HG02970 (cell line): Measurements from ENCODE around the gene SNAPC4.
"Not testable (repeated sequence)": the region's sequence is repeated elsewhere in the genome, so short reads cannot be mapped to it uniquely, and the experiment has no call there.

Experiments used
- ATAC-seq: cut with Tn5 transposase; IDR thresholded peaks from one replicate; pipeline ENCODE4 v1.9.1; 2021; ENCODE audit warnings: mild to moderate bottlenecking, moderate library complexity, moderate number of reproducible peaks; ENCODE audit not compliant: unreplicated experiment, low FRiP score

The SNAPC4 gene

DNA sequence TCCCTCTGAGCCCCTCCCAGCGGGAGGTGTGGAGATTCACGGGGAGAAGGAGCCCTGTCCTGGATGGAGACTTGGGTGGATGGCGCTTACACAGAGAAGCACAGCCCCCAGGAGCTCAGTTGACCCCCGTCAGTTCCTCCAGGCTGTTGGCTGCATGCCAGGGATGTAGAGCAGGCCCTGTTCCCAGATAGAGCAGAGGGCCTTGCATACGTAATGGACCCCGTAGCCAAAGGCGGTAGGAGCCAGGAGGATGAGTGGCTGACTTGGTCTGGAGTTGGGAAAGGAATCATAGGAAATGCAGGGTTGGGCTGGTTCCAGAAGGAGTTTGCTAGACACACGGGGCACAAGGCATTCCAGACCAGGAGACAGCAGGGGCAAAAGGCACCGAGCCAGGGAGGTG, 13.0 kb upstream of the SNAPC4 start:
- ATAC-seq: no peak

DNA sequence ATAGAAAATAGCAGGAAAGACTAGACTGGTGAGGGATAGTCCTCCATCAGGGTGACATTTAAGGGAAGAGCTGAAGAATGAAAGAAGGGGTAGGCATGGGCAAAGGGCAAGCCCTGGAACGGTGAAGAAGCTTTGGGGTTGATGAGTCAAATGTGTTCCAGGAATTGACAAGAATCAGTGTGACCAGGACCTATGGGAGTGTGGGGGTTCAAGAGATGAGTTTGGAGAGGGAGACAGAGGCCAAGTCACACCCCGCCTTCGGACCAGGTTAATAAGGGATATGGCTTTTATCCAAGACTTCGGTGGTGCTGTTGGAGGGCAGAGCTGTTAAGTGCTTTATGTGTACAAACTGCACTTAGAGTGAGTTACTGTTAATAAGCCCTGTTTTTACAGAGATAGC, 11.4 kb upstream of the SNAPC4 start:
- ATAC-seq: no peak

DNA sequence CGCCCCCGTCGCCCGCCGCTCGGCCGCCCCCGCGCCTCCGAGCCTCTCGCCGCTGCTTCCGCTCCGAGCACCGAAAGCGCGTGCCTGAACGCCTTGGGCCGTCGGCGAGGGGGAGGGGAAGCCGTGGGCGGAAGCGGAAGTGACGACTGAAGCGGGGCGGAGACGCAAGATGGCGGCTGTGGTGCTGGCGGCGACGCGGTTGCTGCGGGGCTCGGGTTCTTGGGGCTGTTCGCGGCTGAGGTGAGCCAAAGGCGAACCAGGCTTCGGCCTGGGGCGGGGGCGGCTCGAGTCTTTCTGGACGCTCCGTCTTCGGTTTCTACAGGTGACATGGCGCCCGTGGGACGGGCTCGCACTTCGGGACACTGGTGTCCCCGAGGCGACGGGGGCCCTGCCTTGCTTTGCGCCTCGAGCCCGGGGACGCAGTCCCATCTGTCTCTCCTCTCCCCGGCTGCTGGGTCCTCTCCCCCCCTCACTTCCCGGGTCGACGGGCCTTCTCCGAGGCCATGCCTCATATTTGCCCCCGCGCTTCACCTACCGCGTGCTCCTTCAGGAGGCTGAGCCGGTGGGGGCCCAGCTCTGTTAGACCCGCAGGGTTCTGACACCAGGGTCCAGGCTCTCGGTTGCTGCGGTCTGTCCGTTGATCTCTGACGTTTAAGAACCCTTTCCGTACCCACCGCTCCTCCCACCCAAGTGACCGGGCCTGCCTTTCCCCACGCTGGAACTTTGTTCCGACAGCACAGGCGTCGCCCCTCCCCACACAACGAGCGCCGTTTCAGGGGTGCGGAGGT, 10.7 kb upstream of the SNAPC4 start, which contains the start of the genes ENTR1 and PMPCA:
ENTR1 (minus strand) TSS at position 115 of the 788 bp plus-strand sequence. CDS start 217 bp downstream, outside the sequence.
PMPCA (plus strand) TSS at position 159 of the 788 bp plus-strand sequence; CDS start at position 170, 11 bp downstream.
- ATAC-seq: peak; percentile 77

DNA sequence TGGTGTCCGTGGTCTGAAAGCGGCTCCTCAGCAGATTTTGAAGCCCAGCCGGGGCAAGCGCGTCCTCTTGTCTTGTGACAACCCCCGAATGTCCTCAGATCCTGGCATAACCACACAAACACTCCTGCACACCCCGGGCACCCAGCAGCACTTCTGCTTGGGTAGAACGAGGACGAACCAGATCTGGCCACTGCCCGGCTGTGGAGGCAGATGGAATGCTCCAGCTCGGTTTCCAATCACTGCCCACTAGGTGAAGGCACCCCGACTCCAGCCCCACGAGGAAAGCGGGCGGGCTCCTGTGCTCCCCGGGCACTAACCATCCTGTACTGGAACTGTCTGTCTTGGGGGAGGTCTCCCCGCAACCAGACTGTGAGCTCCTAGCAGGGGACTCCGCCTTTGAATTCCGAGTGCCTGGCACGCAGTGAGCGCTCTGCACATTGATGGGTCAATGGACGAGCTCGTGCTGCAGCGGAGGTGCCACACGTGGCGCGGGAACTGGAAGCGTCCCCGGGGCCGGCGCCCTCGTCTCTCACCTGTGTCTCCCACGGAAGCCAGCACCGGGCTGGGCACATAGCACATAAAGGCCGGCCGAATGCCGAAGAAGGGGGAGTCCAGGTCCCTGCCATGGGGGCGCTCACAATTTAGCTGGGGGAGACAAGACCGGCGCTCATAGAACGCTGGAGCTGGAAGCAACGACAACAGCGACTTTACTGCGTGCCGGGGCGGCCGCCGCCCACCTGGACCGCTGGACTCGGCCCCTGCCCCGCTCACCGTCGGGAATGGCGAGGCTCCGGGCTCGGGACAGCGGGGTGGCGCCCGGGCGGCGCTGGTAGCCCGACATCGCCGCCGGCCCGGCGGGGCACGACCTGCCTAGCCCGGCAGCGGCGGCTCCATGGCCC, 9.8 kb upstream of the SNAPC4 start:
- ATAC-seq: peak; percentile 26

DNA sequence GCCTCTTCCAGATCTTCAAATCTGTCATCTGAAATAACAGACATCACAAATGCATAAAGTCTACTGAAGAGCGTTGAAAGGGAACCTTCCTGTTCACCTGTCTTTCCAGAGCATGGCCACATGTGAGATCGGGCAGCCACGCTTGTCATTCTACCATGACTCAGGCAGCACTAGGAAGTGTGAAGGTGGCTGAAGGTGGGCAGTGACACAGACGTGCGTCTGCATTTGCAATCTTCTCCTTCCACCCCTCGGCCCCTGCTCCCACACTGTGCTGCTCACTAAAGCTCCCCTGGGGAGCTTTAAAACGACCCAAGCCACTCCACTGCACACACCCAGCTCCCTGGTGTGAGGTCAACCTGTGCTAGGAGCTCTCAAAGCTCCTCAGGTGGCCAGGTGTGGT, 7.9 kb upstream of the SNAPC4 start:
- no peak for ATAC-seq

DNA sequence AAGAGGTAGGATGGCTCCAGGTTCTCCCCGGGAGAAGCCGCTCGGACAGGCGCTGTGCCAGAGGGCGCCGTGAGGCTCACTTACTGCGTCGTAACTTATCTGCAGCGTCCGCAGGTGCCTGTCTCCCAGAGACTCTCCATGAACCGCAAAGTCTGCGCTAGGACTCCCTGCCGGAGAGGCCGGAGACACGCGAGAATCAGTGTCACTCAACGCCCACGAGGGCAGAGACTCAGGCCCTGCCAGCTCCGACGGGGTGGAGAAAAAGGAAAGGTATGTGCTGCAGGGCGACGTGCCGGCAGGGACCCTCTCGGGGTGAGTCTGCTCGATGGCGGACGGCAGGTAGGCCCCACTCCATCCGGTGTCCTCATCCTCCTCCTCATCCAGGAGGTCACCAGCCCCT, 7.1 kb upstream of the SNAPC4 start:
- not testable (repeated sequence) for ATAC-seq

DNA sequence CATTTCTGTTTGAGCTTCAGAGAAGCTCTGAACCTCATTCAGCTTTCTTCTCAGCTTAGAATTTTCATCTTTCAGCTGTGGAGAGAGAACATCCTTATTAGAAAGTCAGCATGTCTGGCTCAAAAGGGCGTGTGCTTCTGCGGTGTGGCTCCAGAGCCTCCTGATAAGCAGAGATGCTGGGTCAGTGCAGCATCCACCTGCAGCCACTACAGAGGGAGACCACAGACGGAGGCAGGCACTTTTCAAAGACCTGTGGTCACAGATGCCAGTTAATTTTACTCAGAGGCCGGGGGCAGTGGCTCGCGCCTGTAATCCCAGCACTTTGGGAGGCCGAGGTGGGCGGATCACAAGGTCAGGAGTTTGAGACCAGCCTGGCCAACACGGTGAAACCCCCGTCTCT, 5.9 kb upstream of the SNAPC4 start:
- ATAC-seq: not testable (repeated sequence)

DNA sequence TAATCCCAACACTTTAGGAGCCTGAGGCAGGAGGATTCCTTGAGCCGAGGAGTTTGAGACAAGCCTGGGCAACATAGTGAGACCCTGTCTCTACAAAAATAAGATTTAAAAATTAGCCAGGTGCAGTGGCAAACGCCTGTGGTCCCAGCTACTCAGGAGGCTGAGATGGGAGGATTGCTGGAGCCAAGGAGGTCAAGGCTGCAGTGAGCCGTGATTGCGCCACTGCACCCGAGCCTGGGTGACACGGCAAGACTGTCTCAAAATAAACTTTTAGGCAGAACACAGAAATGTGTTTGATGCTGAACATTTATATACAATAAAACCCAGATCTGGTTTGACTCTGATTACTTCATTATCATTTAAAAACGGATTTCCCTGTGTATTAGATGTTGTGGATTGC, 5.5 kb upstream of the SNAPC4 start:
- ATAC-seq: no peak

DNA sequence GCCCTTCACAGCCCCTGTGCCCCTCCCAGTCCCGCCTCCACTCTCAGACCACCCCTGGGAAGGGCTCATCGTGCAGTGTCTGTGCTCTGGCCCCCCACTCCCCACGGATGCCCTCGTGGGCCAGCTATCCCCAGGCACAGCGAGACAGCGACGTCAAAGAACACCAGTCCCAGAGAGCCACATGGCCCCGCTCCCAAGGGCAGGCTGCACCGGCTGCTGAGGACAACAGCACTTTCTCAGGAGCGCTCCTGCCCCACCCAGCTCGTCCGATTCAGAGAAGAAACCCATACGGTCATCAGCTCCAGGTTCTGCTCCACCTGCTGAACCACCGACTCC, 4.8 kb upstream of the SNAPC4 start:
- ATAC-seq: no peak

DNA sequence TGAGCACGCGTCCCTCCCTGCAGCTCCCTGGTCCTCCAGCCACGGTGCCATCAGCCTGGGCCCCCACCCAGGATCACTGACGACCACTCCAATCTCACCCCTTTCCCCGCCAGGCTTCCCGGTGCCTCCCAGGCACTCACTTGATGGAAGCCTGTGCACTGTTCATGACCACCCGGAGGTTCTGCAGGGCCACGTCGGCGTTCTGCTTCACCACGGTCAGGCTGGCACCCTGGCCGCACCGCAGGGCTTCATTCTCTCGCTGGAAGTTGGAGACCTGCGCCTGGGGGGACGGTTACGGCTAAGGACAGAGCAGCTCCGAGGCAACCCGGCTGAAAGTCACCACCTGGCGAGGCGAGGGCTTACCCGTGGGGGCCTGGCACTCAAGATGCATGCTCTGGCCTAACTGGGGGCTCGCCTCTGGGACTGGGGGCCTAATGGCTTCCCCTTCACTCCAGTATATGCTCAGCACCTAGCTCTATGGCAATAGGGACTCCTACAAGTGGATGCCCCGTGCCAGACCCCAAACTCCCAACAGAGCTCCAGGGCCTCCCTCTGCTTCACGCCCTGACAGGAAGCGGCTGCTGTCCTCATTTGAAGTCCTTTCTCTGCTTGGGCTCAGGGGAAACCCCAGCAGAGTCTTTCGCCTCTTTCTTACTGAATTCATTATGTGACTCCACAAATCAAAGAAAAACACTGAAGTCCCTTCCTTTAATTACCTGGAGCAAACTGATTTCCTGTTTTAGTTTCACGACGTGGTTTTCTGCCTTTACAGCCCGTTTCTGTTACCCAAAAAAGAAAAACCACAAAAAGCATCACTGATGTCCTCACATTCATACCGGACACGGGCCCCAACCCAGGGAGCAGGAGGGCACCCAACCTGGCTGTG, 4.2 kb upstream of the SNAPC4 start:
- ATAC-seq: no peak

DNA sequence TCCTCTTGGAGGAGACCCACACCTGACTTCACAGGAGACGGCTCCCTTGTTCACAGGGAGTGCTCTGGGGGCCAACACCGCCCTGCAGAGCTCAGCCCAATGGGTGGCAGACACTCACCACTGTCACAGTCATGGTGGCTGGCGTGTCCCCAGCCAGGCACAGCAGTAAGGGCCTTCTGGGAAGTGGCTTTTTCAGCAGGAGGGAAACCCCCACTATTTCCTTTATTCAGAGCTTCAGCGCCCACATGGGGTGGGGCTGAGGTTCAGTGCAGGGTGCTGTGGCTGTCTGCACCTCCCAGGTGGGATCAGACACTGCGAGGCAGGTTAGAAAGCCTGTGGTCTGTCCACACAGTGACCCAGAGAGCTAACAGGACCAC, 3.6 kb upstream of the SNAPC4 start:
- no peak for ATAC-seq

DNA sequence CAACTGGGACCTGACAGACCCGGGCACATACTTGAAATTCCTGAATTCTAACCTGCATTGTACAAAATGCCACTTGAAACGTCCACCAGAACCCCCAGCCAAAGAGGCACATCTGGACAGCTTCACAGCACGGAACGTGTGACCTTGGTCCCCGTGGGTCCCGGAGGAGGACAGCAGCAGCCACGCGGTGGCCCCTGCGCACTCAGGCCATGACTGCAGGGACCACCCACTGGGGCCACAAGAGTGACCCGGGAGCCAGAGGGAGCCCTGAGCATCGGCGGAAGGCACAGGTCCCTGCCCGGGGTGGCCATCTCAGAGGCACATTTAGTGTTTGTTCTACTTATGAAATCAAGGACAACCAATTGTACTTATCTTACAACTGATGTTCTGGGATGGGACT, 2.1 kb upstream of the SNAPC4 start:
- no peak for ATAC-seq

DNA sequence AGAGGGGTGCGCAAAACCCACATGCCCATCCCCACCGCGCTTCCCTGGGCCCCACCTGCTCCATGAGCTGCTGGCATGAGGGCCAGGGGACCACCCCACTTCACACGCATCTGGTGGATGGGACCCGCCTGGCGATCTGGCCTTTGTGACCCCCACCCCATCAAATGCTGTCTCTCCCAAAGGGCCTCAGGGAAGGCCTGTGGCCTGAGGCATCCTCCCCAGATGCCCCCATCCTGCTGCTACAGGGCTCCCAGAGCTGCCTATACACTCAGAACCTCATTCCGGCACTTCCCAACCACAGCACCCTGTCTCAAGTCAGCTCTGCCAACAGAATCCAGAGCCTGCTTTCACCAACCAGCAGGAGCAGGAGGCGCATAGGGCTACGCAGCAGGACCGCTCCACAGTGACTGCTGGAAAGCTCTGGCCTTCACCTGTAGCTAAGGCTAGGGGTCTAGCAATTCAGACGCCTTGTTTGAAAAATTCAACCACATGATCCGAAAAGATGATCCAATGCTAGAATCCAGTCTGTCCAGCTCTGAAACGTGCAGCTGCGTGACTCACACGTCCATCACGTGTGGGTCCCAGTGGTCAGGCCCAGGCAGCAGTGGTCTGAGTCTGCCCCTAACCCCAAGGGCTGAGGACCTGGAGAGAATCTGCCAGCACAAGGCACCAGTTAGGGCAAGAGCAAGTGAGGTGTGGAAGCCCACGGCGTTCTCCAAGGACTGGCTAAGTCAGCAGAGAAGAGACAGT, 1.4 kb upstream of the SNAPC4 start:
- no peak for ATAC-seq

DNA sequence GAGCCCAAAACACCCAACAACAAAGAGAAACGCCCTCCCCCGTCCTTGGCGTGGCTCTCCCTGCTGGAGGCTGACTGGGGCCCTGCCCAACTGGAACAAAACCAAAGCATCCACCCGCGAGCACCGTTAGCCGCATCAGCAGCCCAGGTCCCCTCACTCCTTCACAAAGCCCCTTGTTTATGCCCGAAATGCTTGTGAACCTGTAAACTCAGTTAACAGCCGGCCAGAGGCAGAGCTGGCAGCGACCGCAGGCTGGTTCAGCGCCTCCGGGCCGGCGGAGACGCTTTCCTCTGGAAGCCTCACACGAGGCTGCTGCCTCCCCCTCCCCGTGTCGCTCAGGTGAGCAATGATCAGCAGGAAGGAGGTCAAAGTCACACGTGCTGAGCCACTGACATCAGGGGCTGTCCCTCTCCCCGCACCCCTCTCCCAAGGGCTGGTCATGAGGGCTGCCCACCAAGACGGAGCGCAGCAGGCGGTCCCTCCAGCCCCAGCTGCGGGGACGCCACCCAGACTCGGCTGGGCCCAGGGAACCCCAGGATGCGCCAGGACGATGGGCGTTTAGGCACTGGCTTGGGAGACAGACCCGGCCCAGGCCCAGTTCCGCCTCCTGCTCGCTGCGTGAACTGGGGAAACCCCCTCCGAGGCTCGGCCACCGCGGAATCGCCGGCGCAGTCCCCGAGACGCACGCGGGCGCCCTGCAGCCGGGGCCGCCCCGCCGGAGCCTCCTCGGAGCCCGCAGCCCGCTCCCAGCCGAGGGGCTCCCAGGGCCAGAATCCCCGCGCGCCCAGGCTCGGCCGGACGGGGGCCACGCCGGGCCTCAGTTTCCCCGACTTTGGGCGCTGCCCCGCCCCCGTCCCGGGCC, 563 bp downstream of the SNAPC4 start:
- peak; percentile 31 for ATAC-seq

DNA sequence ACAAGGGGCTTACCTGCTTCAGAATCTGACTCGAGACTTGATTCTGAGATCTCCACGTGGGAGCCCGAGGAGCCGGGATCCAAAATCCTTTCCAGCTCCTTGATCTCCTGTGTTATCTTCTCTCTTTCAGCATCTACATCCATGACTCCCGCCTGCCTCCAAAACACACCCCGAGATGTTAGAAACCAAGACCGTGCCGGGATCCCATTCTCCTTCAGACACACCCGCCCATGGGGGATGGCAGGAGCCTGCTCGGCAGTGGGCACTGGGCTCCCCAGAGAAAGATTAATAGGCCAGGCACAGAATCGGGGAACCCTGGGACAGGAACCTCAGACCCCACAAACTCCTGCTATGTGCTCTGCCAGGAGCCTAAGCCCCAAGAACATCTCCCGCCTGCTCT, 1.7 kb downstream of the SNAPC4 start:
- ATAC-seq: no peak

DNA sequence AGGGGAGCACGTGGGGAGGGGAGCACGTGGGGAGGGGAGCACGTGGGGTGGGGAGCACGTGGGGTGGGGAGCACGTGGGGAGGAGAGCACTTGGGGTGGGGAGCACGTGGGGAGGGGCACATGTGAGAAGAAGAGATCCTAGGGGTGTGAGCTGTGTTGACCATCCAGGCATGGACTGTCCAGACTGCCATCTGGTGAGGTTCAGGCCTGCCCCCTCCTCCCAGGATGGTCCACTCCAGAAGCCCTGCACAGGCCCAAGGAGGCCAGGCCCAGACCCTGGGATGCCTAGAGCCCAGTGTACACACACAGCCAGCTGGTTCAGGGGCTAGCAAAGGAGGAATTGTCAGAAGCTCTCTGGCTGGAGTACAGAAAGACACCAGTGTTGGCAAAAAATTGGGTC, 2.3 kb downstream of the SNAPC4 start:
- no peak for ATAC-seq

DNA sequence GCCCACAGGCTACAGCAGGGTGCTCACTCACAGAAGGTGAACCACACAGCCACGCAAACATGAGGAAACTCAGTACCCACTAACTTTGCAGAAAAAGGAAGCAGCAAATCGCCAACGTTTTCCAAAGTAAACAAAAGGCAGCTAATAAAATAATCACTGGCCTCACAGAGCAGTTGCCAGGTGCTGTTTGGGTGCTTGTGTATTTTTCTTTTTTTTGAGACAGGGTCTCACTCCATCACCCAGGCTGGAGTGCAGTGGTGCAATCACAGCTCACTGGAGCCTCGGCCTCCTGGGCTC, 3.8 kb downstream of the SNAPC4 start:
- ATAC-seq: no peak

DNA sequence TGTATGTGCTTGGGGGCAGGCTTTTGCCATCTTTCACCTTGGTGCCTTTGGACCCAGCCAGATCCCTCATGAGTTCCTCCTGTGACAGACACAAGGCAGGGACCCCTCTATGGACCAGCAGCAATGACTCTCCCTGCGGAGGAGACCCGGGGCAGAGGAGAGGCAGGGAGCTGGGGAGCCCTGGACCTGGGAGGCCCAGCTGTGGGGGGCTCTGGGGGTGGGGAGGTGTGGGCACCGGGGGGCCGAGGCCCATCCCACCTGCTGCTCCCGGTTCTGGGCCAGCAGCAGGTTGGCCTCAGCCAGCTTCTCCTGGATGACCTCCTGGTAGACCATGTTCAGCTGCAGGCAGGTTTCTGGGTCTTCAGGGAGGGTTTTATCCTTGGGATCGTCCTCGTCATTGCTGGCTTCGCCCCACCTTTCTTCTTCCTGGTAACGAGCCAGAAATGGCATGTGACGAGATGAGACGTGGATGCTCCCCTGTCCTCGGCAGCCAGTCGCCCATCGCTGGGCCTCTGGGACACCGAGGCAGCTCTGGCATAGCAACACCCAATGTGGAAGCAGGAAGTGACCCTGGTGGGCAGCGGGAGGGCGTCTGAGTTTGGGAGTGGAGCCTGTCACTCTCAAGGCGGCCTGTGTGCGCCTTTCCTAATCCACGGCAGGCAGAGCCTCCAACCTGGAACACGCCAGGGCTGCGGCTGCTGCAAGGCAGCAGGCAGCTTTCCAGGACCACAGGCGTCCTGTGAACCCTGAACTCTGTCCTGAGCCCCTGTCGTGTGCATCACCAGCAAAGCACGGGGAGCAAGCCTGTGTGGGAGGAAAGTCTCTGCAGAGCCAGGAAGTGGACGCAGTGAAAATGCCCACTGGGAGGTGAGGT, 4.4 kb downstream of the SNAPC4 start:
- ATAC-seq: no peak
